MV-4-11 (cell line): ENCODE measurements around the gene NEMP2.
"Not testable (repeated sequence)": the region's sequence is repeated elsewhere in the genome, so short reads cannot be mapped to it uniquely, and the experiment has no call there.

ENCODE experiments used
- DNase-seq: peaks from one replicate; lab custom pipeline; 2025; lab: John Stamatoyannopoulos, UW

NEMP2 gene

DNA sequence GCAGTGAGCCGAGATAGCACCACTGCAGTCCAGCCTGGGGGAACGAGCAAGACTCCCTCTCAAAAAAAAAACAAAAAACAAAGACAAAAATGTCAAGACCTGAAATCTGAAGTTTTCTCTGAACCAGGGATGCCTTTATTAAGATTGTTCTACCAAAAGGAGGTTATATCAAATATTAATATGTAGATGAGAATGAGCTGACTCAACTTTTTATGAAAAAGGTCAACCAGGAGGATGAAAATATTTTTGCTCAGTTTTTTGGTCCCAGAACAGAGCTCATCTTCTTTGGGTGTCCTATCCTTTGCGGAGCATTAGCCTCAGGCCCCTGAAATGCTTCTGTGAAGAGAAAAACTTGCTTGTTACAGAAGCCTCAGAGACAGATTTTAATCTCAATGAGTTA is 44.0 kb downstream of the NEMP2 start:
- no peak for DNase-seq

DNA sequence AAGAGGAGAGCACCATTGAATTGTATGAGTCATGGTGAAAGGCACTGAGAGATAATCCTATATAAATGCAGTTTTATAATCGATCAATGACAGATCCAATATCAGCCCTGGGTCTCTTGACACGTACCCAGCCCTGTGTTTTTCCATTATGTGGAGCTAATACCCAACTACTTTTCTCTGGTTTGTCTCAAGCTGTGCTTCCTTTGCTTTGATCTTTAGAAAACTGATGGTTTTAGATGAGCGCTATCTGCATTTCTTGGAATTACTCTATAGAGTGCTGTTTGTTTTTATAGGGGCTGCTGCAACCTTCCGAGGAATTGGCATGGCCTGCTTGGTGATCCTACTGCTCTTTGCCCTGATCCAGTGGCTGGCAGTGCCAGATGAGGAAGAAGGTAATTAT is 45.0 kb downstream of the NEMP2 start:
- DNase-seq = no peak

DNA sequence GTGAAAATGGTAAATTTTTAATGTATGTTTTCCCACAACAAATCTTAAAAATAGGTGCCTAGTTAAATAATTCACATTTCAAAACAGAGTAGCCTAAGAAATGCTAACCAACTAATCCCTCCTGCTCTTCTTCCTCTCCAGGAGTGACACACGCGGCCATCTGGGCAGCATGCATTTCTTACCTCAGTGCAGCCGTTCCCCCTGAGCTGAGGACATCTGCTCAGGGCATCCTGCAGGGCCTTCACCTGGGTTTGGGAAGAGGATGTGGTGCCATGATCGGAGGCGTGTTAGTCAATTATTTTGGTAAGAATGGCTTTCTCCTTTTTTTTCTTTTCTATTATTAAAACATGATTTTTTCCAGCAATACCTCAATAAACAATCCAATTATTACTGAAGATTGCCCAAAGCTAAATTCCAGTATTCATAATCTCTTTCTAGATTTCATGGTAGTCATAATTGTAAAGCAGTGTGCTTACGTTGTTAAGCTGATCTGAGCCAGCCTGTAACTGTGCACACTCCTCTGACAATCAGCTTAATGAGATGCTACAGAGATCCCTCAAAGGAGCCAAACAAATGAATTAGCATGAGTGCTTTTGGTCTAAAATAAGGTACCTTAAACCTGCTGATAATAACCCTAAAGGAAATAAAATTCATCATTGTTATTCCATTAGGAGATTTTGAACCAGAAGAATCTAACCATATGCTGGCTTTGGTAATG is 45.8 kb downstream of the NEMP2 start:
- no peak for DNase-seq

DNA sequence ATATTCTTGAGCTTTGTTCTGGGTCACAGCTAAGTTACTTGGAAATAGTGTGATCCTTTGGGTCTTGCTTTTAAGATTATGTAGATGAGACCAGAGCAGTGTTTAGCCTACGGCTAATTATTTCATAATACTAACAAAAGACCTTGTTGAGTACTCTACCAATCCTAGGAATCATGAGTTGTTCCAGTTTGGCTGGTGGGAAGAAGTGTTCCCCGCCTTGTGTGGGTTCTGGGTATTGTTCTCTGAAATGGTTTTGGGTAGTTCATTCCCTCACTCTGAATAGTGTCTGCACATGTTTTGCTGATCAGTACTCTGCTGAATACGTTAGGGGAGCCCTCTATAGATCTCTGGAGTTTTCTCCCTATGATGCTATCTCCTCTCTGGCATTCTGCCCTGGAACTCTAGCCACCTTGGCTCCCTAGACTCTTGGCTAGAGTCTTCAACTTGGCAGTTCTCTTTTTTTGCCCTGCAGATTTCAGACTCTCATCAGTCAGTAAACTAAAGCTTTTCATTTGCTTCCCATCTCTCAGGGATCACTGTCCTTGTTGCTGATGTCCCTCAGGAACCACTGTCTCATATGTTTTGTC is 48.4 kb downstream of the NEMP2 start:
- no peak for DNase-seq

DNA sequence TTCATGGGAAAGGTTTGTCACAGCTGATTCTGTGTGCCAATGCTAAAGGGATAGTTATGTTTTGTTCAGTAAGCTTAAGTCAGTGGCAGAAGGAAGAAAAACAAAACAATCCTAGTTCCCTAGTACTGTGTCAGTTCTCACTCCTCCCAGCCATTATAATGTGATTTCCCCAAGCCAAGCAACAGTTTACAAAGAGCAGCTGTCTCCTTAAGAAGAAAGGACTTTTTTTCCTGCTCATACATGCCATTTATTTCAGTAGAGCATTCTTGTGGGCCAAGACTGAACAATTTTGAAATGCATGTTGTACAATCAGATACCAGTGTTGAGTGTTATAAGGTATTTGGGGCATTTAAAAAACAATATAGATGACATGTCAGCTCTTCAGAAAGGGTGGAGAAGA is 52.1 kb downstream of the NEMP2 start:
- no peak for DNase-seq

DNA sequence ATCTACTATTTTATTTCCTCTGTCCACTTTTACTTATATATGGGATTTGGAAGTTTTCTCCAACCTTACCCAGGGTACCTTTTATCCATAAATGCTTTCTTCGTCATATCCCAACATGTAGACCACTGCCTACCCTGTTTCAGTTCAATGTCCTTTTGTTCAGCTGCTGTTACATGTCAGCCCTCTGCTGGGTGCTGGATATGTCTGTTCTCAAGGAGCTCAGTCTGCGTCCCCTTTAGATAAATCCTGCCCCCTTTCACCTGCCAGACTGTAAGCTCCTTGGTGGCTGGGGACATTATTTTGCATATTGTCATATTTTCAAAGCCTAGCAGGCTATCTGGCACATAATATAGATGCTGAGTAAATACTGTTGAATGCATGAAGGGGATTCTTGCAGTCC is 53.2 kb downstream of the NEMP2 start:
- DNase-seq = no peak

DNA sequence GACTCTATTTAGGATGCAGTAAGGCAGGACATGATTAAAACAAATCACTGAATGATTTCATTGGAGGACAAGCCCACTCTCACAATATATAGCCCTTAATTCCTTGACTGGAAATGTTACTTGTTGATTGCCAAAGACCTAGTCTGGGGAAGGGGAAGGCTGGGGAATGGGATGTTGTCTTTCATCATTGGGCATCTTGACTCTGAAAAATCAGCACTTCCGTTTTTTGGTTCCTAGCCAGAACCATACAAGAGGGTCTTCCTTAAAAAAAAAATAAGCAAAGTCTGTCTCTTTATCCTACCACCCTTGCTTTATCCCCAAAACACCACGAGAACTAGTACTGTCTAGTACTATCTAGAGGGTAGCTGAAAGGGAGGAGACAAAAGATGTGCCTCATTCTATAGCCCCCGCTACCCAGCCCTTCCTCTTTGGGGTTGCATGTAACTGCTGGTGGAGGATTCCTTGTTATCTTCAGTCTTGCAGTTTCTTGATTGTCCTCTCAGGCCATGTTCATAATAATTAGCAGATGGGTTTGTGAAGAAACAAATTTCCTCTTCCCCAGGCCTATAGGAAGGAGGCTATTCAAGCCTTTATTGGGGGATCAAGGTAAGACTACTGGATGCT is 55.8 kb downstream of the NEMP2 start:
- peak; percentile 3 for DNase-seq

DNA sequence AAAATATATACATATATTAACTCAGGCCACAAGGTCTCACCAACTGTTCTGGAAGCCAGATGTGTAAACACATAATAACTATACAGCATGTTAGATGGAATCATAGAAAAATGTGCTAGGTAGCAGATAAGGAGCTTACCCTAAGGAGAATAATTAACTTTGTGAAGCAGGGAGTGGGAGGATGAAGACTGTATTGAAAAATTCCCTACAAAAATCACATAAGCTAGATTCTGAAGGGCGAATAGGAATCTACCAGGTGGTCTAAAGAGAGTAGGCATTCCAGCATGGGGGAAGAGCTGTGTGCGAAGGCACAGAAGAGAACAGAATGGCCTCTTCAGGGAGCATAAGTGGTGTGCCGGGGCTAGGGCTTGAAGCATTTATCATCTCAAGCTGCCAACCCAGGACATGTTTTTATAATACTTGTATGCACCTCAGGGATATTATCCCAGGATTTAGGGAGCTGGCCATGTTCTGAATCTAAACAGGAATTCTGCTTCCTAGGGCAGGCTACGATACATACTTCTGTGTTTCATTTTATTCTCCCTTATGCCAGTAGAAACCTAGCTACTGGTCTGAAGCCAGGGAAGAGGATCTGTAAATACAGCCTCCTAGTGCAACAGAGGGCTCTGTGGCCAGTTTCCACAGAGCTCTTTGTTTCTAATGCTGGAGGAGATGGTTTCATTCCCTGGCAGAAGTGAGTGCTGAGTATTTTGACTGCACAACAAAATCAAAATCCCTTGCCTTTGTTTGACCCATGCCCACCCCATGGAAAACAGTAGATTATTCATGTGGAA is 56.7 kb downstream of the NEMP2 start:
- DNase-seq = no peak

DNA sequence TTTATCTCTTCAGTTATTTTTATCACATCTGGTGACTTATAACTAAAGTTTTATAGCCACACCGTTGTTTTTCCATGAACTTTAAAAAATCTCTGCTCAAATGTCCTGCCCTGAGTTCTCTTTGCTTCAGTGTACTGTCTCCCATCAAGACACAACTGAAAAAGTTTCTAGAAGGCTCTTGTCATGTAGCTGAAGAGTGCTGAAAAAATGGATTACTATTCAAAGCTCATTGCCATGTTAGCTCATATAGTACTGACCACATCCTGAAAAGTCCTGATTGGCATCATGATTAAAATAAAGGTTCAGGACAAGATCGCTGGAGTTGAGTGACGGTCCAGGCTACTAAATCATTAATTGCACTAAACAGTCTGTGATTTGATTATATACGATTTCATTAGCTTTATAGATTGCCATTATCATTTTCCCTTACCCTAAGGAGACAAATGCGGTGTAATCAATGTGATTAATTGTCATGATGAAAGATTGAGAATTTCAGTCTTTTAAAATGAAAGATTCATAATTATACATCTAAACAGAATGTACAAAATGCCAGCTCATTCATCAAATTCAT is 64.2 kb downstream of the NEMP2 start:
- no peak for DNase-seq

DNA sequence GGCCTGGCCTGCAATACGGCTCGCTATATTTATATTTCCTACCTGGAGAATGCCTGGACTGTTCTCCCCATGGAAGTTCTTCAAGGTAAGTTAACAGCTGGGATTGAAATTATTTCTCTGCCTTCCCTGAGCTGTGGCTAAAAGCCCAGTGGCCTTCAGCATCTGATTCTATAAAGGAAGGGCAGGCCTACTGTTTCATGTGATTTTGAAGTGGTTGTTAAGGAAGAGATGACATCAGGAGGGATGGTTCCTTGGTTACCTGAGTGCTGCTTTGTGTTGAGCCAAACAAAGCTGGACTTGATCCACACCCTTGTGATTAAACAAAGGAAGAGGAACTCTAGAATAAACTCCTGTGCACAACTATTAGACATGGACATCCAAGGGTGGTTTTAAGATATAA is 64.8 kb downstream of the NEMP2 start:
- DNase-seq = no peak

DNA sequence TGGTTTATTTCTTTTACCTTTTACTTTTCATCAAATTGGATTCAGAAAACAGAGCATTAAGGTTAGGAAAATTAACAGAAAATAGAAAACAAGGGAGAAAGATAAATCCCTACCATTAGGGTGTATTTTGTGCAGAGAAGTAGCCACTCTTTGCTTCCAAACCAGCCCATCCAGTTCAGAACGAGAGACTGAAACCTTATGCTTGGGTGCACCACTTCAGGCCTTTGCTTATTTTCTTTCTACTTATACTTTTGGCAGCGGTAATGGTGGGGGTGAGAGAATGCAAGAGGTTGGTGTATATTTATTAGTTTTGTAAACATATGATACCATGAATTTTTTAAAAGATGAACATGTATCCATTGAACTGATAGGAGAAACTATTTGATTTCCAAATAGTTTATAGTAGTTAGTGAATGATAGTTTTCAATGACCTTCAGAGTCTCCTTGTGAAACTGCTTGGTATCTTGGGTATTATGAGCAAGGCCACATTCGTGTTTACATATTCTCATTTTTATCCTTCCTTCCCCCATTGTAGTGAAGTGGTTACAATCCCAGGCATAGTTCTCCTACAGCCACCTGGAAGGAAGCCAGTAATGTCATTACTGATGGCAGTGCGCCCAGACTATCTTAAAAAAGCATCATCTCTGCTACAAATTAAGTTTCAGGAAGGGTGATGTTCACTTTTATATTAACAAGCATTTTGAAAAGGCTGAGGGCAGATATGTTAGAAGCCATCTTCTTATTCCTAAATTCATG is 65.5 kb downstream of the NEMP2 start:
- DNase-seq = peak; percentile 14

DNA sequence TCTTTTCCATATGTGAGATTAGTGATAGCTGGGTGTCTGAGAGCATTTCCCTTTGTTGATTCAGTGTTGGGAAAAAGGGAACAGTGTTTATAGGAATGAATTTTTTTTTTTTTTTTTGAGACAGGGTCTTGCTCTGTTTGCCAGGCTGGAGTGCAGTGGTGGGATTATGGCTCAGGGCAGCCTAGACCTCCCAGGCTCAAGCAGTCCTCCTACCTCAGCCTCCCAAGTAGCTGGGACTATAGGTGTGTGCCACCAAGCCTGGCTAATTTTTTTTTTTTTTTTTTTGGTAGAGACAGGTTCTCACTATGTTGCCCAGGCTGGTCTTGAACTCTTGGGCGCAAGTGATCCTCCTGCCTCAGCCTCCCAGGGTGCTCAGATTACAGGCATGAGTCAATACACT is 66.2 kb downstream of the NEMP2 start:
- DNase-seq = not testable (repeated sequence)

DNA sequence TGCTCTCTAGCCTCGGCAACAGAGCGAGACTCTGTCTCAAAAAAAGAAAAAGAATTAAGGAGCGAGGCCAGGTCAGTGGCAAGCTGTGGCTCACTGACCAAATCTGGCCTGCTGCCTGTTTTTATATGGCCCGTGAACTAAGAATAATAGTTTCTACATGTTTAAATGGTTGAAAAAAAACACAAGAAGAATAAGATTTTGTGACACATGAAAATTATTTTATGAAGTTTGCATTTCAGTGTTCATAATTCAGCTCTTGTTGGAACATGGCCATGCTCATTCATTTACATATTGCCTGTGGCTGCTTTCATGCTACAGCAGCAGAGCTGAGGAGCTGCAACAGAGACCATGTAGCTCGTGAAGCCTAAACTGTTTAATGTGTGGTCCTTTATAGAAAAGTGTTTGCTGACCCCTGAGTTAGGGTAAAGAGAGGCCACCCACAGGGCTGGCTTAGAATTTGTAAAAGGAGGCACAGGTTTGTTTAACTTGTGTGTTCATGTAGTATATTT is 66.9 kb downstream of the NEMP2 start:
- no peak for DNase-seq

DNA sequence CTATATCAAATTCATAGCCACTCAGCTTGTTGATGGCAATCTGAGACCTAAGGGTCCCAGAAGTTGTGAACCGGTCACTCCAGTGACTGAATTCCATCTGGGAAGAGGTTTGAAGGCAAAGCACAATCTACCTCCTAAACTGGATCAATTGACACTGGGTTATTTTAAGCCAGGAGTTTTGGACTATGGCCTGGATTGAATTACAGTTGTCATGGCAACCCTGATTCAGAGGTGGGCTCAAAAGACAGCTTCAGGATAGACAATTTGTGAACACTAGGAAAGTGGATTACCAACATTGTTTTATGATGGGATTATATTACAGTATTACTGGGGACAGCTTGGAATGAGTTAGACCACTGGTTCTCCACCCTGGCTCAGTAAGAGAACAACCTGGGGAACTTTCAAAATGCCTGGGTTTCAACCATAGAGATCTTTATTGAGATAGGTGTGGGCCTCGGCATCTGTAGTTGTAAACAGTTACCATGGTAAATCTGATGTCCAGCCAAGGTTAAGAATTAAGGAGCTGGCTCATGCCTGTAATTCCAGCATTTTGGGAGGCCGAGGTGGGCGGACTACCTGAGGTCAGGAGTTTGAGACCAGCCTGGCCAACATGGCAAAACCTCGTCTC is 67.6 kb downstream of the NEMP2 start:
- DNase-seq = no peak

DNA sequence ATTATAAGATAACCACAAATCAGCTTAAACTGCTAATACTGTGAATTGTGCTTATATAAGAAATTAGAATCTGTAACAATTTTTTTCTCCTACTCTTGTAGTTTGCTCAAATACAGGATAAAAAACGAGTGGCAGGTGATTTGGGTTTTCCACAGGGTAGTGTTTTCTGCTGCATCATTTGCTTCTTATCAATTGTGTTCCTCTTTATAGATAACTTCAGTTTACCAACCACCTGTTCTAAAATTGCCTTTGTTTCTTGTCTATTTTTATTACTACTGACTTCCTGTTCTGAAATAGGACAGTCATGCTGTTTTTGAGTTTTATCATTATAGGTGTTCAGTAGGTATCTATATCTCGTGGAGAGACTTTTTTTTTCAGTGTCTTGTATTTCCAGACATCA is 69.5 kb downstream of the NEMP2 start:
- DNase-seq = no peak

DNA sequence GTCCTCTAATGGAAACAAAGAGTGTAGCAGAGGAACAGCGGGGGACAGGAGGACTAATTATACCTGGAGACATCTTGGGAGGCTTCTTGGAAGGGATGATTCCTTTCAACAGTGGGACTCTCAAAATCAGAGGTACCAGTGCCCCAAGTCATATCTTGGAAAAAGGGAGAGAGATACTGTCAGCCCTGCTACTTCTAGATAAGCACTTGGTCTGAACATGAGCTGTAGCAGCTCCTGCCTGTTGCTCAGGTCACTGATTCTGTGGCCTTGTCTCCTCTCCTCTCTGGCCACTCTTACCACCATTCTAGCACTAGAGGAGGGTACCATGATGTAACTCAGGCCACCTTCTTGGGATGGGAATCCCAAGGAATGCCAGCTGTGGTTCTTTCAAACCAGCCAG is 71.9 kb downstream of the NEMP2 start:
- DNase-seq = no peak

DNA sequence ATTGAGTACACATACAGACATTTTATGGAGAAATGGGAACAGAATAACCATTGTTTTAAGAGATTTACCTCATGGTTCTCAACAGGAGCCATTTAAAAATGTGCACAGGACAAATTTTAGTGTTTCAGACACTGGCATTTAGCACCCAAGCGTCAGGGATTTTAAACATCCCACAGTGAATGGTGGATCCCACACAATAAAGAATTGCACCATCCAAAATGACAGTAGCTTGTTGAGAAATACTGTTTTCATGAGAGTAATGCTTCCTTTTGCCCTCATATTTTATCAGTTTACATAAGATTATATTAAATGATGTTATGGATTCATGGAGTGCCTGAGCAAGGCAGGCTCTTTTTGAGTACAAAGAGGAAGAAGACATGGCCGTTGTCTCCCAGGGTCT is 72.3 kb downstream of the NEMP2 start:
- DNase-seq = no peak

DNA sequence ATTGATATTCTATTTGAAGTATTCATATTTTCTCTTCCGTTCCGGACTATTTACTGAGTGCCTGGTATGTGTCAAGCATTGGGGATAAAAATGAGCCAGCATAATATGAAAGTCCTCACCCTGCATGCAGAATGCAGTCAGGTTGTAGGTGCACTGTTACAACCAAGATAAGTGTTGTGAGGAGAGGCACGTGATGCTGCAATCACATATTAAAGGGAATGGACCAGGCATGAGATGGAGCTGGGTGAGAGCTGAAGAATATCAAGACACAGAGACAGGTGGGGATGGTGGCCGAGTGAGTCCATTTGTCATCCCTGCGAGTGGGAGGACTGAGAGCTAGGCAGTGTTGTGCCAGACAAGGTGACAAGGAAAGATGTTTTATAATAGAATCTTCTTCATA is 74.0 kb downstream of the NEMP2 start:
- no peak for DNase-seq

DNA sequence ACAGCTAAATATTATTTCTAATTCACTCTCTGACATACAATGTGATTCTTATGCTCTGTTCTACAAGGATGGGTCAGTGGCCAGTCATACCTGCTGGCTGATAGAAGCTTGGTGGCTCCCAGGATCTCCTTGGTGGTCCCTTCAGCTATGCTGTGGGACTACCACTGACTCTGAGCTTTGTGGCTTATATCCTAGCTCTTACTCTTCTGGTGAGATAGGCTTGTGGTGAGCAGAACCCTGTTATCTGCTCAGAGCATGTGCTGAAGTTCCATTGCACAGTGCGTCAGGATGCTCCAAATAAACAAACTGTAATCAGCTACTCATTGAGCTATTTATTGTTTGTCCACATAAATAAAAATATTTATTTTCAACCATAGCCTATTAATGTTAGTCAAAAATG is 74.6 kb downstream of the NEMP2 start:
- no peak for DNase-seq

DNA sequence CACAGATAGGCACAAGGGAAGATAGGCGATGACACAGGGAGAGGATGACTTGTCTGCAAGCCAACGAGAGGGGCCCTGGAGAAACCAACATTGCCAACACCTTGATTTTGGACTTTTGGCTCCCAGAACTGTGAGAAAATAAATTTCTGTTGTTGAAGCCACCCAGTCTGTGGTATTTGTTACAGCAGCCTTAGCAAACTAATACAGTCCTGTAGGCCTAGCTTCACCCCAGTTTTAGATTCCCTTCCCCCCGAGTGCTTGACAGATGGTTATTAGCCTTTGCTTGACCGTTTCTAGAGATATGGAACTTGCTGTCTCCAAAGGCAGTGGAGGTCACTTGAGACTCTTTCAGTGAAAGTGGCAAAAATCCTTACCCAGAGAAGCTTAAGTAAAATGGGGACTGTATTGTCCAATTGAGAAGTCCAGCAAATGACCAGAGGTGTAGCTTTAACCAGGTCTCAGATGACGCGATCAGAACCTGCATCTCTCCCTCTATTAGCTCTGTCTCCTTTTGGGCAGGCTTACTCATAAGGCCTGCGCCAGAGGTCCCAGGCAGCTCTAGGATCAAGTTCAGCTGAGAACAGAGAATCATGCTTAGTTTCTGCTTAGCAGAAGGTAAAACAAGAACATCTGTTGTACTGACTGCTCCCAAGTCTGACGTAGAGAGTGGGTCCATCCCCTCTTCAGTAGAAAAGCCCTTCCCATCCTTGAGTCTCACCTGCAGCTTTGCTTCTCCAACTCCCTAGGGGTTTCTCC is 76.0 kb downstream of the NEMP2 start:
- DNase-seq = no peak
